Posterior vena cava (tissue), 2 donors: ENCODE measurements around the gene TFEB. TPM values are rescaled to one million over a fixed set of nuclear protein-coding genes. Genes with fewer than 3 reads are reported as not detected.
A peak's percentile ranks its signal among the peaks of the same experiment; 100 is the strongest.

Source experiments
- DNase-seq: peaks from one replicate; pipeline ENCODE4 v3.0.0-alpha.2; 2020; ENCODE audit warnings: low spot score
- intact Hi-C, 2 donors: fragments of 100-400 bp; cut with DNase I; formaldehyde crosslinking; loops; one replicate each; pipeline versions ENCODE4 v1.14.1 to v1.14.2; 2022 to 2023
- total RNA-seq, 2 donors: library from RNA; stranded (reverse); fragmentation: NEBNext Ultra II Directional; extraction: Animal tissue kit (Norgen Biotek cat#: 25700); gene quantifications; one replicate each; pipeline ENCODE4 v1.2.1, GENCODE V29; 2021
- donor health status: DM: yes; HTN: yes; CAD: no.
- donor health status: DM: yes; HTN: yes; CAD: no.

Gene TFEB
- total RNA-seq, 2 donors from 2014 or later: 15.1 to 20.6 TPM

- no peak for DNase-seq
- intact Hi-C loops: no loop called here
Measured at GRCh38 chr6:41697861-41698781, 37.3 kb downstream of the TFEB start.

GRCh38 chr6:41696788-41697187 lies 38.6 kb downstream of the TFEB start:
- intact Hi-C loops: no loop called here
- DNase-seq: no peak

GRCh38 chr6:41695825-41696224 lies 39.6 kb downstream of the TFEB start:
- intact Hi-C loops: no loop called here
- no peak for DNase-seq

GRCh38 chr6:41694815-41695526 lies 40.4 kb downstream of the TFEB start:
- intact Hi-C loops: no loop called here
- no peak for DNase-seq

- no peak for DNase-seq
- intact Hi-C loops: no loop called here
Measured at GRCh38 chr6:41693281-41694240, 41.8 kb downstream of the TFEB start.

GRCh38 chr6:41692730-41693129 lies 42.7 kb downstream of the TFEB start:
- peak; percentile 29 for DNase-seq
- intact Hi-C loops: no loop called here

GRCh38 chr6:41692080-41692675 lies 43.2 kb downstream of the TFEB start:
- intact Hi-C loops: no loop called here
- peak; percentile 28 for DNase-seq

- intact Hi-C loops: no loop called here
- DNase-seq: peak; percentile 53
Measured at GRCh38 chr6:41691426-41692079, 43.9 kb downstream of the TFEB start.

- peak; percentile 75 for DNase-seq
- intact Hi-C loops: no loop called here
Measured at GRCh38 chr6:41690541-41691330, 44.7 kb downstream of the TFEB start.

- intact Hi-C loops: no loop called here
- DNase-seq: peak; percentile 62
Measured at GRCh38 chr6:41689171-41690008, 46.0 kb downstream of the TFEB start.

GRCh38 chr6:41688256-41688965 lies 47.0 kb downstream of the TFEB start:
- intact Hi-C loops: no loop called here
- DNase-seq: peak; percentile 55

- peak; percentile 59 for DNase-seq
- intact Hi-C loops: no loop called here
Measured at GRCh38 chr6:41687501-41688175, 47.8 kb downstream of the TFEB start.

- peak; percentile 62 for DNase-seq
- intact Hi-C loops: no loop called here
Measured at GRCh38 chr6:41685641-41686380, 49.6 kb downstream of the TFEB start.

GRCh38 chr6:41684311-41685180 lies 50.9 kb downstream of the TFEB start:
- intact Hi-C loops: loop anchor here (5.0 kb wide), 3 partner anchors 77 to 317 kb away; no protein-coding TSS in a partner anchor

More at GRCh38 chr6:41684311-41685180, 50.9 kb downstream of the TFEB start:
- DNase-seq: peak; percentile 75
